Measurements from ENCODE around the gene APOM. TPM values are rescaled to one million over a fixed set of nuclear protein-coding genes. Genes with fewer than 3 reads are reported as not detected.

Gene APOM
- total RNA-seq, 2 experiments from 2014 or later = 1.5 to 2.1 TPM

DNA sequence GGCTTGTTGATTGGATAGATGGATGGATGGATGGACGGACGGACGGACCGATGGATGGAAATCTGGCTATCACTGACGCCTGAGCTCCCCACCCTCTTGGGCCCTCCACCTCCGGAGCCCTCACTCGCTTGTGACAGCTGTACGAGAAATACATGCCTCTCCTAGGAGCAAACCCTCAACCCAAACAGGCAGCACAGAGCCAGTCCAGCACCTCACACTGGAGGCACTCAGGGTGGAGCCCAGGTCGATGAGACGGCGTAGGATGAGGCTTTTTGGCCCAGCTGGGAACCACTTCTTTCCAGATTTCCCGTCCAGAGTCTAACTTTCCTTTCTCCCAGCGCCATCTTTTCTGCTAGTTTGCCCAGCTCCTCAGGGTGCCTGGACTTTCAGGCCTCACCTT lies 27.9 kb downstream of the APOM start:
- Histone ChIP-seq H3K9me3 (ENCODE audit: low read length) (no peaks in the 10 kb centered on the region), H3K27ac (ENCODE audit: low read depth, low read length, poor library complexity, severe bottlenecking) (no peak overlapping the region), H3K9me2 (ENCODE audit: insufficient read depth, low read length) (no peaks in the 10 kb centered on the region), H3K79me2 (ENCODE audit: insufficient read depth, low read depth, low read length) (no peaks in the 10 kb centered on the region), H2AFZ (ENCODE audit: low read length) (no peak overlapping the region), H3K4me3 (ENCODE audit: low read depth, low read length, poor library complexity, severe bottlenecking) (no peak overlapping the region), H3K36me3 (ENCODE audit: insufficient read depth, low read length) (peaks cover 21% of the 10 kb centered on the region; the same call in 1 of the 2 replicates), H4K20me1 (ENCODE audit: insufficient read depth, low read length) (no peaks in the 10 kb centered on the region), H3K4me1 (ENCODE audit: insufficient read depth, low read length, poor library complexity, severe bottlenecking) (peaks cover 15% of the 10 kb centered on the region), H3K4me2 (ENCODE audit: low read length) (no peak overlapping the region)
- BruUV-seq (replicated peaks) = no TSS peak
- intact Hi-C loops (cut with micrococcal nuclease; ENCODE audit: unreplicated experiment) = loop anchor here (10.0 kb wide), 2 partner anchors 211 to 459 kb away; partner anchors contain the start of gene EHMT2
- DNase-seq (ENCODE audit: low spot score) = no peak
- CTCF ChIA-PET (ENCODE audit: unreplicated experiment) = no interaction called here
- POLR2A ChIA-PET = no interaction called here
- TF ChIP-seq EZH2phosphoT487 (IDR thresholded peaks at IDR 0.05; ENCODE audit: borderline replicate concordance, low read depth, low read length) = no peak
- TF ChIP-seq, protein P1, sequence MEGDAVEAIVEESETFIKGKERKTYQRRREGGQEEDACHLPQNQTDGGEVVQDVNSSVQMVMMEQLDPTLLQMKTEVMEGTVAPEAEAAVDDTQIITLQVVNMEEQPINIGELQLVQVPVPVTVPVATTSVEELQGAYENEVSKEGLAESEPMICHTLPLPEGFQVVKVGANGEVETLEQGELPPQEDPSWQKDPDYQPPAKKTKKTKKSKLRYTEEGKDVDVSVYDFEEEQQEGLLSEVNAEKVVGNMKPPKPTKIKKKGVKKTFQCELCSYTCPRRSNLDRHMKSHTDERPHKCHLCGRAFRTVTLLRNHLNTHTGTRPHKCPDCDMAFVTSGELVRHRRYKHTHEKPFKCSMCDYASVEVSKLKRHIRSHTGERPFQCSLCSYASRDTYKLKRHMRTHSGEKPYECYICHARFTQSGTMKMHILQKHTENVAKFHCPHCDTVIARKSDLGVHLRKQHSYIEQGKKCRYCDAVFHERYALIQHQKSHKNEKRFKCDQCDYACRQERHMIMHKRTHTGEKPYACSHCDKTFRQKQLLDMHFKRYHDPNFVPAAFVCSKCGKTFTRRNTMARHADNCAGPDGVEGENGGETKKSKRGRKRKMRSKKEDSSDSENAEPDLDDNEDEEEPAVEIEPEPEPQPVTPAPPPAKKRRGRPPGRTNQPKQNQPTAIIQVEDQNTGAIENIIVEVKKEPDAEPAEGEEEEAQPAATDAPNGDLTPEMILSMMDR (conservative IDR thresholded peaks at IDR 0.05; ENCODE audit: low read length) = no peak

DNA sequence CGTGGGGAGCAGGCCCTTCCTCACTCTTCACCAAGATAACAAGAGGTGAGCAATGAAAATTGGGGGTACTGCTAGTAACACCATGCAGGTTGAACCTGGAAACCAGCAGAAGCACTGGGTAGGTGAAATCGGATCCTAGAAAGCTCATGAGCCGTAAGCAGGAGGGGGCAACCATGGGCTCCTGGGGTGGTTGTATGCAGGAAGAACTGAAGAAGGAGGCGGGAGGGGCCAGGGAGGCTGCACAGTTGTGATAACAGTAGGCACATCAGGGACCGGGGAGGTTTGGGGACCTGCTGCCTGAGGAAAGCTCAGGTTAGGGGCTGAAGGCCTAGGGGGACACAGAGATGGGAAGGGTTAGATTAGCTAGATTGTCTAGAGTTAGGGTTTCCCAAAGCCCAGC lies 30.8 kb downstream of the APOM start:
- BruUV-seq (replicated peaks) = no TSS peak
- POLR2A ChIA-PET = interaction anchor here (0.9 kb wide), 1 partner anchor 52 kb away, joined by 3 read pairs; no protein-coding TSS in a partner anchor
- Histone ChIP-seq H3K9me2 (ENCODE audit: insufficient read depth, low read length) (no peaks in the 10 kb centered on the region), H4K20me1 (ENCODE audit: insufficient read depth, low read length) (no peaks in the 10 kb centered on the region), H3K4me3 (ENCODE audit: low read depth, low read length, poor library complexity, severe bottlenecking) (no peak overlapping the region), H3K4me2 (ENCODE audit: low read length) (no peak overlapping the region), H2AFZ (ENCODE audit: low read length) (no peak overlapping the region), H3K4me1 (ENCODE audit: insufficient read depth, low read length, poor library complexity, severe bottlenecking) (peaks cover 13% of the 10 kb centered on the region), H3K79me2 (ENCODE audit: insufficient read depth, low read depth, low read length) (no peaks in the 10 kb centered on the region), H3K9me3 (ENCODE audit: low read length) (no peaks in the 10 kb centered on the region), H3K27ac (ENCODE audit: low read depth, low read length, poor library complexity, severe bottlenecking) (no peak overlapping the region), H3K36me3 (ENCODE audit: insufficient read depth, low read length) (peaks cover 49% of the 10 kb centered on the region)
- DNase-seq (ENCODE audit: low spot score) = no peak
- intact Hi-C loops (cut with micrococcal nuclease; ENCODE audit: unreplicated experiment) = loop anchor here (10.0 kb wide), 2 partner anchors 208 to 462 kb away; partner anchors contain the start of gene EHMT2
- CTCF ChIA-PET (ENCODE audit: unreplicated experiment) = no interaction called here
- TF ChIP-seq EZH2phosphoT487 (IDR thresholded peaks at IDR 0.05; ENCODE audit: borderline replicate concordance, low read depth, low read length) = no peak
- TF ChIP-seq, protein P1 (conservative IDR thresholded peaks at IDR 0.05; ENCODE audit: low read length) = no peak

DNA sequence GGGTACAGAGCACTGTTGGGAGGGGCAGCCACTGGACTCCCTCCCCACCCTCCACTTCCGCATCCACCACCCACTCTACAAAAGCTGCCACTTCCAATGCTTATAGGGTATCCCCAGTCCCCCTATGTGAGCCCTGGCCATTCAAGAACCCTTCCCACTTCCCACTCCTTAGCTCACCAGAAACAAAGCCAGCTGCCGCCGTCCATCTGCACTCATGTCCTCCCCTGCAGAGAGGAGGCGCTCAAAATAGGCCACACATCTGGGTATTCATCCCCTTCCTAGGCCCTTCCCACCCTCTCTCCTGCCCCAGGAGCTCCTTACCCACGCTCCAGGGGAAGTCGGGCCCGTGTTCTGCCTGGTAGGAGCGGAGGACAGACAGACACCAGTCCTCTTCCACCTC lies 31.6 kb downstream of the APOM start:
- ChIA-PET POLR2A (interaction anchor here (0.7 kb wide), 1 partner anchor 12 kb away, joined by 3 read pairs; no protein-coding TSS in a partner anchor), CTCF (ENCODE audit: unreplicated experiment) (interaction anchor here (0.6 kb wide), 1 partner anchor 73 kb away, joined by 3 read pairs; no protein-coding TSS in a partner anchor)
- Histone ChIP-seq H3K27ac (ENCODE audit: low read depth, low read length, poor library complexity, severe bottlenecking) (no peak overlapping the region), H3K4me3 (ENCODE audit: low read depth, low read length, poor library complexity, severe bottlenecking) (no peak overlapping the region), H4K20me1 (ENCODE audit: insufficient read depth, low read length) (no peaks in the 10 kb centered on the region), H2AFZ (ENCODE audit: low read length) (no peak overlapping the region), H3K36me3 (ENCODE audit: insufficient read depth, low read length) (peaks cover 56% of the 10 kb centered on the region), H3K79me2 (ENCODE audit: insufficient read depth, low read depth, low read length) (no peaks in the 10 kb centered on the region), H3K9me2 (ENCODE audit: insufficient read depth, low read length) (no peaks in the 10 kb centered on the region), H3K4me1 (ENCODE audit: insufficient read depth, low read length, poor library complexity, severe bottlenecking) (peaks cover 12% of the 10 kb centered on the region), H3K4me2 (ENCODE audit: low read length) (no peak overlapping the region), H3K9me3 (ENCODE audit: low read length) (no peaks in the 10 kb centered on the region)
- BruUV-seq (replicated peaks) = no TSS peak
- TF ChIP-seq, protein P1 (conservative IDR thresholded peaks at IDR 0.05; ENCODE audit: low read length) = no peak
- TF ChIP-seq EZH2phosphoT487 (IDR thresholded peaks at IDR 0.05; ENCODE audit: borderline replicate concordance, low read depth, low read length) = no peak
- intact Hi-C loops (cut with micrococcal nuclease; ENCODE audit: unreplicated experiment) = loop anchor here (10.0 kb wide), 2 partner anchors 207 to 463 kb away; partner anchors contain the start of gene EHMT2
- no peak for DNase-seq (ENCODE audit: low spot score)
